ENCODE data around the gene ARHGEF28. TPM values are rescaled to one million over a fixed set of nuclear protein-coding genes. Genes with fewer than 3 reads are reported as not detected.

Gene ARHGEF28
- total RNA-seq, 6 experiments from 2014 or later = 3.0 to 14.9 (median 6.4) TPM

GRCh38 chr5:73810429-73810828 lies 184.4 kb downstream of the ARHGEF28 start:
- WGBS (ENCODE audit: insufficient coverage, low coverage, low lambda C conversion rate, missing lambda C conversion rate) = 92% methylated on average over 3 of the region's 3 CpGs
- intact Hi-C loops (cut with DNase I) = no loop called here
- DNase-seq (no peak), ATAC-seq (no peak)
- H3K9me3 ChIP-seq = no peaks in the 10 kb centered on the region
- TF ChIP-seq CTCF (IDR thresholded peaks at IDR 0.05) (no peak), POLR2A (IDR thresholded peaks at IDR 0.05) (no peak)
- H3K4me1 ChIP-seq = no peaks in the 10 kb centered on the region
- H3K4me3 ChIP-seq = no peak overlapping the region
- H3K27ac ChIP-seq = no peak overlapping the region
- H3K36me3 ChIP-seq = no peaks in the 10 kb centered on the region
- no peaks in the 10 kb centered on the region for H3K27me3 ChIP-seq

GRCh38 chr5:73812457-73812856 lies 186.5 kb downstream of the ARHGEF28 start:
- DNase-seq (no peak), ATAC-seq (no peak)
- no peaks in the 10 kb centered on the region for H3K4me1 ChIP-seq
- intact Hi-C loops (cut with DNase I) = no loop called here
- no peak overlapping the region for H3K27ac ChIP-seq
- H3K36me3 ChIP-seq = no peaks in the 10 kb centered on the region
- no peak for TF ChIP-seq CTCF (IDR thresholded peaks at IDR 0.05)
- no peak for TF ChIP-seq POLR2A (IDR thresholded peaks at IDR 0.05)
- no peak overlapping the region for H3K4me3 ChIP-seq
- 76% methylated on average over 6 of the region's 6 CpGs for WGBS (ENCODE audit: insufficient coverage, low coverage, low lambda C conversion rate, missing lambda C conversion rate)
- no peaks in the 10 kb centered on the region for H3K9me3 ChIP-seq
- H3K27me3 ChIP-seq = no peaks in the 10 kb centered on the region

GRCh38 chr5:73812962-73813588 lies 187.1 kb downstream of the ARHGEF28 start:
- TF ChIP-seq CTCF (IDR thresholded peaks at IDR 0.05) (no peak), POLR2A (IDR thresholded peaks at IDR 0.05) (no peak)
- no peaks in the 10 kb centered on the region for H3K4me1 ChIP-seq
- H3K4me3 ChIP-seq = no peak overlapping the region
- ATAC-seq = peak in 1 of 4 donors; percentile 17
- 53% methylated on average over 9 of the region's 9 CpGs for WGBS (ENCODE audit: insufficient coverage, low coverage, low lambda C conversion rate, missing lambda C conversion rate)
- DNase-seq = no peak
- no peaks in the 10 kb centered on the region for H3K9me3 ChIP-seq
- intact Hi-C loops (cut with DNase I) = no loop called here
- no peaks in the 10 kb centered on the region for H3K36me3 ChIP-seq
- H3K27ac ChIP-seq = no peak overlapping the region
- no peaks in the 10 kb centered on the region for H3K27me3 ChIP-seq

- no peak for ATAC-seq
- no peaks in the 10 kb centered on the region for H3K4me1 ChIP-seq
- H3K9me3 ChIP-seq = no peaks in the 10 kb centered on the region
- H3K27ac ChIP-seq = no peak overlapping the region
- no peak for DNase-seq
- TF ChIP-seq CTCF (IDR thresholded peaks at IDR 0.05) (no peak), POLR2A (IDR thresholded peaks at IDR 0.05) (no peak)
- WGBS (ENCODE audit: insufficient coverage, low coverage, low lambda C conversion rate, missing lambda C conversion rate) = 56% methylated on average over 6 of the region's 8 CpGs
- intact Hi-C loops (cut with DNase I) = no loop called here
- H3K36me3 ChIP-seq = no peaks in the 10 kb centered on the region
- H3K4me3 ChIP-seq = no peak overlapping the region
- no peaks in the 10 kb centered on the region for H3K27me3 ChIP-seq
Measured at GRCh38 chr5:73814233-73814846, 188.3 kb downstream of the ARHGEF28 start.

All from right lobe of liver (tissue), 6 donors.